NCI-H1436 treated with DMSO at 0.1 percent for 48 hours (cell line): Measurements from ENCODE around the gene SHB.

ENCODE experiments used
- DNase-seq: peaks from one replicate; lab custom pipeline; 2025; lab: John Stamatoyannopoulos, UW

Gene SHB

GRCh38 chr9:38024036-38024681 is 44.9 kb downstream of the SHB start:
- no peak for DNase-seq

GRCh38 chr9:38023661-38024035 is 45.4 kb downstream of the SHB start:
- no peak for DNase-seq

GRCh38 chr9:38022995-38023394 is 46.0 kb downstream of the SHB start:
- no peak for DNase-seq

GRCh38 chr9:38022203-38022895 is 46.7 kb downstream of the SHB start:
- DNase-seq: no peak

- DNase-seq: no peak
Observed at GRCh38 chr9:38020151-38021076, 48.6 kb downstream of the SHB start.

- no peak for DNase-seq
Observed at GRCh38 chr9:38019731-38020130, 49.3 kb downstream of the SHB start.

GRCh38 chr9:38018958-38019602 is 49.9 kb downstream of the SHB start:
- peak; percentile 56 for DNase-seq

- no peak for DNase-seq
Observed at GRCh38 chr9:38018241-38018957, 50.6 kb downstream of the SHB start.

GRCh38 chr9:38017885-38018186 is 51.2 kb downstream of the SHB start:
- no peak for DNase-seq

GRCh38 chr9:38017149-38017884 is 51.7 kb downstream of the SHB start:
- no peak for DNase-seq

GRCh38 chr9:38016375-38017135 is 52.5 kb downstream of the SHB start:
- no peak for DNase-seq

GRCh38 chr9:38015906-38016305 is 53.1 kb downstream of the SHB start:
- DNase-seq: no peak

- no peak for DNase-seq
Observed at GRCh38 chr9:38015266-38015665, 53.8 kb downstream of the SHB start.

GRCh38 chr9:38012767-38013450 is 56.1 kb downstream of the SHB start:
- no peak for DNase-seq

GRCh38 chr9:38011991-38012390 is 57.0 kb downstream of the SHB start:
- no peak for DNase-seq

GRCh38 chr9:38010918-38011704 is 57.9 kb downstream of the SHB start:
- no peak for DNase-seq

- DNase-seq: no peak
Observed at GRCh38 chr9:38009990-38010389, 59.0 kb downstream of the SHB start.

GRCh38 chr9:38009035-38009501 is 60.0 kb downstream of the SHB start:
- DNase-seq: no peak
